Midbrain (tissue), 1 donor: ENCODE data around the gene ZBTB48.

ENCODE experiments used
- DNase-seq: peaks from one replicate; lab custom pipeline; 2025; lab: John Stamatoyannopoulos, UW

Gene ZBTB48

DNA sequence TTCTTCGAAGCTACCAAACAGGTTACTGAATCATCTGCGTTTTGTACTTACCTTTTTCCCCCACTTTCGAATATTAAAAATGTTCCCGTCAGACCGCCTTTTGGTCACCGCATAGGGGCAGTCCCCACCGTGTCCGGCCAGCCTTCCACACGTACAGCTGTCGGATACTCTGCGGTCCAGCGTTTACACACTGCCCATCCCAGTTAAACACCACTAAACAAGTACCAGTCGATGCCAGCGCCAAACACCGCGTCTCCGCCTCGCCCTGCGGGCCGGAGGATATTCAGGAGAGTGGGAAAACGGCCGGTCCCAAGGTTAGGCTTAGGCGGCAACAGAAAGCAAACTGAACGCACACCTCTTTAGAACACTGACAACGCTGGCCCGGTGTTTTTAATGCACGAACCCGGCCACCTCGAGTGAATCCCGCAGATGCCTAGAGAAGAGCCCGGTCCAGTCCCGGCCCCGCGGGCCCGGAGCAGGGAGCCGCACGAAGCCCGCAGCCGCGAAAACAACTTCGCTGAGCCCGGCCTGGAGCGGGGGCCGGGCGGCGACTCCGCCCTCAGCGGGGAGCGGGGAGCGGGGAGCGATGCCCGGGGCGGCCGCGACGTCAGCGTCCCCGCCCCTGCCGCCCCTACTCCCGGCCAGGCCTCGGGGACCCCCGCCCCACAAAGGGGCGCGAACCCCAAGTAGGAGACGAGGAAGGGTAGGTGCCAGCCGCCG lies 33.0 kb downstream of the ZBTB48 start:
- DNase-seq = peak; percentile 85

DNA sequence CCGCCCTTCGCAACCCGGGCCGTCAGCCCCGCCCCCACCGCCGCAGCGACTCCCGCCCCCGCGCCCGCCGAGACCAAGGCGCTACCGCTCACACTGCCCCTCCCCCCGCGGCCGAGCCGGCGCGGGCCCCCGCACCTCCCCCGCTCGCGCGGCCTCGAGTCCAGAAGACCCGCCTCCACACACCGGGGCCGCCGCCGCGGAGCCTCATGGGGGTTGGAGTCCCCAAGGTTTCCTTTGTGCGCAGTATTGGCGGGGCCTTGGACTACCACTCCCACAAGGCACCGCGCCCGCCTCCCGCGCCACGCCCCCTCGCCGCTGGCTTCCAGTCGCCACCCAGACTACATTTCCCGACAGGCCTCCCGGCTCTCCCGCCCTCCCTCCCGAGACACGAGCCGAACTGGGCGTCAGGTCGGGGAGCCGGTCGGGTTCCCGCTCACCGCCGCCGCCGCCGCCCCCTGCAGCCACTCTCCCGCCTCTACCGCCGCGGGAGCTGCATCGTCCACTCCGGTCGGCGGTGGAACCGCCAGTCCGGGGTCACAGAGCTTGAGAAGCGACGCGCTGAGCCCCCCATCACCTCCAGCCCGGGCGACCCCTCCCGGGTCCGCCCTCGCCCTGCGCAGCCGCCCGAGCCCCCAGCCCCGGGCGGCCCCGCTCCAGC lies 33.7 kb downstream of the ZBTB48 start, which contains the start of gene PHF13:
TSS of gene PHF13 (plus strand) at position 371 of the 658 bp plus-strand sequence. CDS start 336 bp downstream, outside the sequence.
- DNase-seq = peak; percentile 98

DNA sequence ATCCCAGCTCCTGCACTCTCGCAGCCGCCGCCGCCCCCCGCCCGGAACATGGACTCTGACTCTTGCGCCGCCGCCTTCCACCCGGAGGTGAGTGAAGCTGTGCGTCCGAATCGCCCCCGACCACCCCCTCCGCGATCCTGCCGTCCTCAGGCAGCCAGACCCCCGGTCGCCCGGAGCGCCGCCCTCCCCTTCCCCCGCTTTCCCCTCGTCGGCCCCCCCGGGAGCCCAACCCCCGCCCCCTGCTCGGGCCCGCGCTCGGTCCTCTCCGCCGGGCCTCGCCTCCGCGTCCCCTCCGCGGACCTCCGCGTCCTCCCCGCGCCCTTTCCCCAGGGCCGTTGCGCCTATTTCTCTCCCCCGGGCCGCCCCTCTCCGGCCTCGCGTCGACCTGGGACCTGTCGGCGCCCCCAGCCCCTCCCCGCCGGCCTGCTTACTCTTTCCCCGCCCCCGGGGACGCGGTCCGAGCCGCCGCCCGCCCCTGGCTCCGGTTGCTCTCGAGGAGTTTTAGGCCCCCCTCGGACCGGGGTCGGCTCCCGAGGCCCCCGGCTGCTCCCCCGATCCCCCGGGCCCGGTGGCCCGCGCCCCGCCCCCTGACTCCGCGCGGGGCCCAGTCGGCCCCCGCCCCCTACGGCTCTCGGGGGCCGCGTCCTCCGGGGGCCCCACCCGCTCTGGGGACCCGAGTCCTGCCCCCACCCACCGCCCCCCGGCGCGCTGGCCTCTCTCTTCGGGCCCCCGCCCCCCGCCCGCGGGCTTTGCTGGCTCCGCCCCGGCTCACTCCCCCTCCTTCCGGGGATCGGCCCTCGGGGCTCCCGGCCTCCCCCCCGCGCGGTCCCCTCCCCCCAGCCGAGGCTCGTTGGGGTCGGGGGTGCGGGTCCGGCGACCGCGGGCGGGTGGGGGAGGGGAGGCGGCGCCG lies 34.5 kb downstream of the ZBTB48 start:
- peak; percentile 30 for DNase-seq

DNA sequence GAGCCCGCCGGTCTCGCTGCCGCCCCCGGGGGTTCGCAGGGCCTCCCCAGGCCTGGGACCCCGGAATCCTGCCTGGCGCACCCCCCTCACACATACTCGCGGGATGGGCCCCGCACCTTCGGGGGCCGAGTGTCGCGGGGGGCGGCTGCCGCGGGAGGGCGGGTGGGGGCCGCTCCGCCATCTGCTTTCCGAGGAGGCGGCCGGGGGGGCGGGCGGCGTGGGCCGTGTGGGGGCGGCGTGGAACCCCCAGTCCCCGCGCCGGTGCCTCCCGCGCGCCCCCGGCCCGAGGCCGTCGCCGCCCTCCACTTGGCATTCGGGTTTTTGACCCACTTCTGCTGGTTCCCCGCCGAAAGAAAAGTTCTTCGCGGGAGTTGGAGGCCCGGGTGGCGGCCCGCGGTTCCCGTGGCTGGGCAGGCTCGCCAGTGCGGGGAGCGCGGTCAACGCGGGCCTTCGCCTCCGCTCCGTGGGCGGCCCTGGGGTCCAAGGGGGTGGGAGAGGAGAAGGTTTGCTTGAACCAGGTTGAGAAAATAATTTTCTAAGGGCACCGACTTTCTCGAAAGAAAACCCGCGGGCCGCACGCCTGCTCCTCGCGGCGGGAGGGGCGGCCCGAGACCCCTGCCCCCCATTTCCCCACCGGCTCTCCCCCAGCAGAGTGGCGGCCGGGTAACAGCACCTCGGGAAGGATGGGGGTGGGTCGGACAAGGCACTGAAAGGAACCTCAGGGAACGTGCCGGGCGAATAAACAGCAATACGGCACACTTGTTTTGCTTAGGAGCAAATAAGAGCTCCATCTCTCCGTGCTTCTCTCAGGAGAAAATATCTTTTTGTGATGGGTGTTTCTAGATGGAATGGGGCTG lies 35.4 kb downstream of the ZBTB48 start:
- no peak for DNase-seq

DNA sequence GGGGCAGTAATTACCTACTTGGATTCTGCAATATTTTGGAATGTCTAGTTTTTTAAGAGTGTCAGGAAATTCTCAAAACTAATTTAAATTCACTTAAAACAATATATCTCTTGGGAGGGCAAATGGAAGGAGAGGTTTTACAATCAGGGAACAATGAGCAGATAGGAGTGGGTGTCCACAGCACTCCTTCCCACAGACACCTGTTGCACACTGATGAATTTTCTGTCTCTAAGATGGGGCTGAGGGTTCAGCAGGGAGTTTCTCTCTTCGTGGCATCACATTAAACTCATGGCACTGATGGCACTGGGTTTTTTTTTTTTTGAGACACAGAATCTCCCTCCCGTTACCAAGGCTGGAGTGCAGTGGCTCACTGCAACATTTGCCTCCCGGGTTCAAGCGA lies 39.3 kb downstream of the ZBTB48 start:
- DNase-seq = no peak

DNA sequence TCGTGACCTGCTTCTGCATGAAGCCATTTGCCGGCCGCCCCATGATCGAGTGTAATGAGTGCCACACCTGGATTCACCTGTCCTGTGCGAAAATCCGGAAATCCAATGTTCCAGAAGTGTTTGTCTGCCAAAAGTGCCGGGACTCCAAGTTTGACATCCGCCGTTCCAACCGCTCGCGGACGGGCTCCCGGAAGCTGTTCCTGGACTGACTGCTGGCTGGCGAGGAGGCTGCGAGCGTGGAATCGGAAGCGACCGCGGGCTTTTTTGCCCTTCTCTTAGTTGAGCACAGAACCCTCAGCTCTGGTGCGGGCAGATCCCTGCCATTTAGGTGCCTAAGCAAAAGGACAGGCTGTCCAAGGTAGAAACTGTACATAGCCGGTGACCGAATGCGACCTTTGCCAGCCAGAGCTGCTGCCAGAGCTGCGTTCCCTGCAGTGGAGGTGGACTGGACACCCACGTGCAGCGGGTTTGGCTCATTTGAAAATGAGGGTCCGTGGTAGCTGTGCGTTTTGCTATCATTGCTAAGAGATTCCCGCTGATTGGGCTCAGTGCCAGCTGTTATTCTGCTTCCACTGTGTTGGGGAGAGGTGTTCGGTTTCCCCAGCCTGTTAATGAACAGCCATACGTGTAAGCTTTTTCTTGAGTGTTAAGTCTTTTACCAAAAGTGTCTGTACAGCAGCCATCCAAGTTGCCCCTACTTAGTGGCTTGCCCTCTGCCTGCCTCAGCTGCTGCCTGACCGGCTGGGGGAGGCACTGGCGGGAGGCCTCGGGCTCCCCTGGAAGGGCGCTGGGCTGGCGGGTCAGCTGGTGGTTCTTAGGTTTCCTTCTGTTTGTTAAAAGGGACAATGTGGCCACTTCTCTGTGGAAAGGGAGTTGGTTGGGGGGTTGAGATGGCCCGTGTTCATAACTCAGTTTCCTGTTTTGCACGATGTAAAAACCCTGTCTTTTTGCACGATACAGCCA lies 41.9 kb downstream of the ZBTB48 start:
- DNase-seq = no peak

DNA sequence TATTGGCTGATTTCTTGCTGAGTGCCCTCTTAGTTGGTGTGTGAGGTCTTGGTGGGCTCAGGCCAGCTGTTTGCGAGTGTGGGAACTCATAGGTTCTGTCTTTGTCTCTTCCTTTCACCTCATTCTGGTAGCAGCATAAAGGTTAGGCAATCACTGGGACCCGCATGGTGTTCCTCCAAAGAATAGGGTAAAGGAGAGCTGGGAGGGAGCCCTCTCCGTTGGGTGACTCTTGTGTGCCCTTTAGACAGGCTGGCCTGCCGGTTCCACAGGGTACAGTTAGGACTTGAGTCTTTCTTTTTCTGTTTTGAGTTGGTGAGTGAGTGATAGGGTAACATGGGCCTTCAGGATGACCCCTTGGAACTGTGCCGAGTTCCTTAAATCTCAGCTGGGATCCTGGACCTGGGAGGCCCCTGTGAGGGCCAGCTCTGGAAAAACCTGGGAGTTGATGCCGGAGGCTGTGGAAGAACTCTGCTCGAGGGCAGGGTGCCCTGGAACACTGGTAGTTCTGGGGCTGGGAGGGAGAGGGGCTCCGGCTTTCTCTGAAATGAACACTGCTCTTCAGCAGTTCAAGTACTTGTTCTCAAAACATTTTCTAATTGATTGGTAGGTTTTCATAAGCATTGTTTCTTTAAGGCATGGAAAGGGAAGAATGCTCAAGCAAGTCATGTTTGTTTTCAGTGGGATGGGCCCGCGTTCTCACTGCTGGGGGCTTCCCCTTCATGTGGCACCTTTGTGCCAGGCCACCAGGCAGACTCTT lies 42.8 kb downstream of the ZBTB48 start:
- no peak for DNase-seq

DNA sequence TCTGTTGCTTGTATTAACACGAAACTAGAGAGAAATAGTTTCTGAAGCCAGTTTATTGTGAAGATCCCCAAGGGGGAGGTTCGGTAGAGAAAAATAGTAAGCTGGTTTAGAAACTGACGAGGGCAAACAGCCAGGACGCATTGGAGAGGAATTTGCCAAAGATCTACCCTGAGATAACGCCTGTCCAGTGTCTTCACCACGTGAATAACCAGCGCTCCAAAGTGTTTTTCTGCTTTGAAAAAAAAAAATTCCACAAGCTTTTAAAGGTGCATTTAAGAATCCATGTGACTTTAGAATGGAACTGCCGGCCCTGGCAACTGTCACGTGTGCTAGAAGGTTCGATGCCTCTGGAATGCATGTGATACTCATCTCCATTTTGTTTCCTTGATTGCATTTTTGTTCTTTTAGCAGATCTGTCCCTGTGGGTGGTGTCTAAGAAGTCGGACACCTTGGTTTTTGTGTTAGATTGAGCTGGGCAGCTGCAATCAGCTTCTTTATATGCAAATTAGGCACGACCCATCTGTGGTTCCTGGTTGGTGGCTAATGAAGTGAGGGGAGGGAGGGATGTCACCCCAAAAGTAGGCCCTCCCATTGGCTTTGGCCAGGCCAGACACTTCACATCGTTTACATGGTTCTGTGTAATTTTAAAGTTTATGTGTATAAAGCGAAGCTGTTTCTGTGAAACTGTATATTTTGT lies 43.6 kb downstream of the ZBTB48 start:
- no peak for DNase-seq

DNA sequence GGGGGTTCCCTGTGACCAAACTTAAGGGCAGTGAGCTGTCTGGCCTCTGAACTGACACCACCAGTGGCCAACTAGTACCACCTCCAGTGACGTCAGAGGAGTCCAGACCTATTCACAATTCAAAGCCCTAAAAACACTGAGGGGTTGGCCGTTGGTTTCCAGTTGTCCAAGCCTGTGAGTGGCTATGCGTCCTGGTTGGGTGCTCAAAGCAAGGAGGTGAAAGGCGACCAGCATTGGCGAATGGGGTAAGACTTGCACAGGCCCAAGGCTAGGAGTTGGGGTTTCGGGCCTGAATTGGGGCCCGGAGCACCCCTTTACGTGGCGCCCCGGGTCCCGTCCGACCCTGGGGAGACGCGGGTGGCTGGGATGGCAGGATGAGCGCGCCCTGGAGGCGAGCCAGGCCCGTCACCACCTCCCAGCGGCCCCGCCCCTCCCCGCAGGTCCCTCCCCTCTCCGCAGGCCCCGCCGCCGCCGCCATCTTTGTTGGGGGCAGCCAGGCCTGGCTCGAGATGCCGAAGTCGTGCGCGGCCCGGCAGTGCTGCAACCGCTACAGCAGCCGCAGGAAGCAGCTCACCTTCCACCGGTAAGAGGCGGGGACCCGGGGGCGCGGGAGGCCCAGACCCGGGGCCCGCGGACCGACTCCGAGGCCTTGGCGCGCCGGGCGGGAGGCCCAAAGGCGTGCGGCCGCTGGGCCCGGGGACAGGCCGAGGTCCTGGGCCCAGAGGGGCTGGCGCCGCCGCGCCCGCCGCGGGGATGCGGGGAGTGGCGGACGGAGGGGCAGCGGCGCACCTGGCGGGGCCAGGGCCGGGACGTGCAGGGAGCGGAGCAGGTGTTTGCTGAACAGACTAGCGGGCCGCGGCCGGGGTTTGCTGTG lies 45.2 kb downstream of the ZBTB48 start, which contains the start of gene THAP3:
TSS of gene THAP3 (plus strand) at position 159 of the 874 bp plus-strand sequence. CDS start at position 510, 351 bp downstream.
- peak; percentile 85 for DNase-seq

DNA sequence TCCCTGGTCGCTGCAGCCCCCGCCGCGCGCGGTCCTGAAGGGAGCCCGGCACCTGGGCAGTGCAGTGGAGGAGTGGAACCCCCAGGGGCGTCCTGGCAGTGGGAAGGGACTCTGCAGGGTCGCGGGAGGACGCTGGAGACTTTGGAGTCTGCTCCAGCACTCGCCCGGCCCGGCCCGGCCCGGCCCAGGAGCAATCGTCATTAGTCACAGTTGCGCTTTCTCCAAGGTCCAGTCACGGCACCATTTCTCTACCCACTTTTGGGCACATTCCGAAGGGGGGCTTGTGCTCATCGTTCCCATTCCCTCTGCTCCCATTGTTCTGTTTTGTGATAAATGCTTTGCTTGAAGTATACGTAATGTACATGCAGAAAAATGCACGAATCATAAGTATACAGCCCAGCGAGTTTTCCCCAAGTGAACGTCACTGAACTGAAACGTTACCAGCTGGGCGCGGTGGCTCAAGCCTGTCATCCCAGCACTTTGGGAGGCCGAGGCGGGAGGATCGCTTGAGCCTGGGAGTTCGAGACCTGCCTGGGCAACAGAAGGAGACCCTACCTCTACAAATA lies 45.9 kb downstream of the ZBTB48 start:
- no peak for DNase-seq

DNA sequence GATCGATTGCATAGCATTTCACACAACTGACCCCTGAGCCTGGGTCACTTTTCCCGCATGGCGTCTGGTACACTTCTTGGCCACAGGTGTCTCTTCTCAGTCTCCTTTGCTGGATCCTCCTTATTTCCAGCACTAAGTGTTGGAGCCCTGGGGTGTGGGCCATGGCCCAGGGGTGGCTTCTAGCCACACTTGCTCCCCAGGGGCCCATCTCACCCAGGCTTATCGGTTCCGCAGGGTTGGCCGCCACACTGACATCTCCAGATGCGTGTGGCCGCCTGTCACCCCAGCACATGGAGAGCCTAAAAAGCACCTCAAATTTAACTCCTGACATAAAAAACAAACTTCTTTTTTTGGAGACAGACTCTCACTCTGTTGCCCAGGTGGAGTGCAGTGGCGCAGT lies 47.2 kb downstream of the ZBTB48 start:
- DNase-seq = no peak

DNA sequence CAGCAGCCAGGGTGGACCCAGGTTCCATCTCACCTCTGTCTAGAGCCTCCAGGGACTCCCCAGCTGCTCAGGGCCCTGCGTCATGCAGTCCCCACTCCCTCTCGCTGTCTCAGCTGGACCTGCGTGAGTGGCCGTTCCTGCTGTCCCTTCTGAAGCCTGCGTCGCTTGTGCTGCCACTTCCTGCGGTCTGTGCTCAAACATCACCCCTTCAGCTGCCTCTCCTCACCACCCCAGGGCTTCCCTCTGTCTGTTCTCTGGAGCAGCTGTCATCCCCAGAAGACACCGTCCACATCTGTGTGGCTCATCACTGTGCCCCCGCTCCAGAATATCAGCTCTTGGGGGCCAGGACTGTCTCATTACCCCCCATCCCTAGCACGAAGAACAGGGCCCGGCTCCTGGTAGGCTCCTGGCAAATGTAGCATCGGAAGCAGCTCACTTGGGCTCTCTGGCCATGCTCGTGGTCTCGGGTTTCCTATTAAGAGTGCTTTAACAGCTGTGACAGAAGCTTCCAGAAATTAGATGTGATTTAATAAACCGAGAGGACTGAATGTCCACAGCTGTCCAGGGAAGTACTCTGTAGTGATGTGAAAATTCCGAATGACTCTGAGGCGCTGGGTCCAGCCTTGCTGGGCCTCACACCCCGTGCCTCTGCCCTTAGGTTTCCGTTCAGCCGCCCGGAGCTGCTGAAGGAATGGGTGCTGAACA lies 48.2 kb downstream of the ZBTB48 start:
- no peak for DNase-seq

DNA sequence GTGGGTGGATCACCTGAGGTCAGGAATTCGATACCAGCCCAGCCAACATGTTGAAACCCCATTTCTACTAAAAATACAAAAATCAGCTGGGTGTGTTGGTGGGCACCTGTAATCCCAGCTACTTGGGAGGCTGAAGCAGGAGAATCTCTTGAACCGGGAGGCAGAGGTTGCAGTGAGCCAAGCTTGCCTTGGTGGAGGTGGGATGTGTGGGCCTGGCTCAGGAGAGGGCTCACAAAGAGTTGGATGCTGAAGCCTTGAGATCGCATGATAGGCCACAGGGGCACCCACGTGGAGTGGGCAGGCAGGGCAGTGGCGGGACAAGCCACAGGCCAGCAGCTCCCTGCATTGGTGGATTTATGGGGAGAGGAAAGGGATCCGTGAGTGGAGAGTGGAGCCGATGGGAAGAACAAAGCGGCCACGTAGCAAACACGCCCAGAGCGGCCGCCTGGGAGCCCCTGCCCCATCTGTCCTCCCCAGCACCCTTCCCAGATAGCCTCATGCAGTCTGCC lies 49.2 kb downstream of the ZBTB48 start:
- no peak for DNase-seq

DNA sequence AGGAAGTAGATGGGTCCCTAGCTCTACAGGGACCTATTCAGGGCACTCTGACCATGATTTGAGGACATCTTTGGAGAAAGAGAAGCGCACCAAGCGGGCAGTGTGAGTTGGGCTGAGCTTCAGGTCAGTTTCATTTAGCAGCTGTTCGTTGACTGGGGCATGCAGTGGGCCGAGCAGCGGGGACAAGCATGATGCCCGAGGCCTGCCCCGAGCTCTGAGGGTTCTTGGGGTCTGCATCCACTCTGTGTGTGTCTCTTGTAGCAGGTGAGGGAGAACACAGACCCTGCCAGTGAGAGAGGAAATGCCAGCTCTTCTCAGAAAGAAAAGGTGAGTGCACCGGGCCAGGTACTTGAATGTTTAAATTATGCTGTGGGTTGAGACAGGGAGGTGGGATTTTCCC lies 50.2 kb downstream of the ZBTB48 start:
- no peak for DNase-seq

DNA sequence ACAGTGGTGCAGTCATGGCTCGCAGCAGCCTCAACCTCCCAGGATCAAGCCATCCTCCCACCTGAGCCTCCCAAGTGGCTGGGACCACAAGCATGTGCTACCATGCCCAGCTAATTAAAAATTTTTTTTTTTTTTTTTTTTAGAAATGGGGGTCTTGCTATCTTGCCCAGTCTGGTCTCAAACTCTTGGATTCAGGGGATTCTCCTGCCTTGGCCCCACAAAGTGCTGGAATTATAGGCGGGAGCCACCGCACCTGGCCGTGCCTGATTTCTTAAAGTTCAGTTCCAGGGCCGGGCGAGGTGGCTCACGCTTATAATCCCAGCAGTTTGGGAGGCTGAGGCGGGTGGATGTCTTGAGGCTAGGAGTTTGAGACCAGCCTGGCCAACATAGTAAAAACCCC lies 51.3 kb downstream of the ZBTB48 start:
- no peak for DNase-seq
